Calu3 (cell line): Measurements from ENCODE around the gene KCNK4. TPM values are rescaled to one million over a fixed set of nuclear protein-coding genes. Genes with fewer than 3 reads are reported as not detected.

ENCODE experiments used
- BruUV-seq: library from RNA; stranded (reverse); fragments of 400-500 nt; replicated peaks from 2 replicates; lab custom pipeline; 2021; lab: Mats Ljungman, UMichigan
- CTCF ChIA-PET: fragments of 300-600 bp; sonication (Branson Sonifier 250); formaldehyde crosslinking; loops from one replicate; lab custom pipeline; 2022; ENCODE audit warnings: antibody characterized with exemption; lab: Charles Lee
- DNase-seq: peaks from one replicate; pipeline ENCODE4 v3.0.0; 2022
- H3K27ac Mint-ChIP-seq: one replicate; pipeline ENCODE4 v1.8.0; 2022; ENCODE audit warnings: mixed read lengths; ENCODE audit not compliant: unreplicated experiment
- H3K27me3 Mint-ChIP-seq: one replicate; pipeline ENCODE4 v1.8.0; 2022; ENCODE audit warnings: mixed read lengths; ENCODE audit not compliant: unreplicated experiment
- H3K36me3 Mint-ChIP-seq: one replicate; pipeline ENCODE4 v1.8.0; 2022; ENCODE audit warnings: mild to moderate bottlenecking, moderate library complexity, mixed read lengths; ENCODE audit not compliant: insufficient read depth, unreplicated experiment
- H3K4me1 Mint-ChIP-seq: one replicate; pipeline ENCODE4 v1.8.0; 2022; ENCODE audit warnings: mild to moderate bottlenecking, low read depth, mixed read lengths; ENCODE audit not compliant: unreplicated experiment
- H3K4me3 Mint-ChIP-seq: one replicate; pipeline ENCODE4 v1.8.0; 2022; ENCODE audit warnings: mild to moderate bottlenecking, low read depth, moderate library complexity, mixed read lengths; ENCODE audit not compliant: unreplicated experiment
- H3K9me3 Mint-ChIP-seq: one replicate; pipeline ENCODE4 v1.8.0; 2022; ENCODE audit warnings: low read depth, mixed read lengths; ENCODE audit not compliant: unreplicated experiment
- intact Hi-C: fragments of 100-400 bp; cut with micrococcal nuclease; formaldehyde crosslinking; loops from one replicate; pipeline ENCODE4 v1.10.0; 2022; ENCODE audit not compliant: unreplicated experiment
- total RNA-seq: library from RNA; stranded (reverse); gene quantifications from 2 replicates; pipeline ENCODE4 v1.2.3, GENCODE V29; 2022
- TF ChIP-seq, protein P1 (sequence below): fragments of 200-600 bp; IDR thresholded peaks from one replicate; pipeline ENCODE4 v1.8.0; 2022; ENCODE audit warnings: antibody characterized with exemption; ENCODE audit not compliant: unreplicated experiment

The KCNK4 gene
- total RNA-seq, 1 experiment from 2014 or later, result not detected

DNA sequence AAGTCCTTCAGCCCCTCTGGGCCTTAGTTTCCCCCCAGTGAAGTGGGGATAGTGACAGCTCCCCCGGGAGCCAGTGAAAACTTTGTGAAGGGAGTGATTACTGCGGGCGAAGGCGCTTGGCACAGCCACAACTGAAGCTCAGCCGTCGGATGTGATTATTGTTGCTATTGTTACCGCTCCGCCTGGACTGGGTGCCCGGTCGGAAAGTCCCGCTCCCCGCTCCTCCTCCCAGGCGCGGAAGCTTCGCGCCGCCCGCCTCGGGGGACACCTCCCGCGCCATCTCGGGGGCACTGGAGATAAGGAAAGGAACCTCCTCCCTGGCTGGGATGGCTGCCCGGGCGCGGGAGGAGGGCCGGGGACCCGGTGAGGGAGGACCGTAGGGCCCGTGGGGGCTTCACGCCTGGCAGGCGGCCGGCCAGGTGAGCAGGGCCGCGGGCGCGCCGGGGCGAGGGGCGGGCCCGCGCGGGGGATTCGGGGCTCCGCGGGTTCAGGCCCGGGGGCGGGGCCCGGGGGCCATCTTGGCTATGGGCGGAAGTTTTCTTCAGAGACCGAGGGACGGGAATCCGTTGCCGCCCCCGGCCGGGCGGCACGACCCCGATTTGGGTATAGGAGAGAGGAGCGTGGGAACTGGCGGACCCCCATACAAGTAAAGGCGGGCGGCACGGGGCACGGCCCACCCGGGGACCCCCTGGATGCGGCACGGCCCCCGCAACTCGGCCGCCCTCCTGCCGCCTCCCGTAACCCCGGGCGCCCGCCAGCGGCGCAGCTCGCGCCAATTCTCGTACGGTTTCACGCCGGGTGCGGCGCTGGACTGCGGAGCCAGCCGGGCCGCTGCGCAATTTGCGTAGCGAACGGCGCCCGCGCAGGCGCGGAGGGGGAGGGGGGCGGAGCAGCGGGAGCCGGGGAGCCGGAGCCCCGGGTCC, 5.9 kb upstream of the KCNK4 start, which contains the start of gene GPR137:
Gene GPR137, plus strand, starts transcription at position 887 of the 923 bp plus-strand sequence. CDS start 677 bp downstream, outside the sequence.
- TSS peak; percentile 89 for BruUV-seq
- intact Hi-C loops, result no loop called here
- Mint-ChIP-seq H3K36me3 (peaks cover 45% of the 10 kb centered on the region), H3K9me3 (no peaks in the 10 kb centered on the region), H3K4me1 (peaks cover 22% of the 10 kb centered on the region), H3K27me3 (peaks cover 14% of the 10 kb centered on the region), H3K4me3 (peak within 1 kb of the TSS; percentile 68), H3K27ac (peak within 1 kb of the TSS; percentile 63)
- TF ChIP-seq, protein P1, sequence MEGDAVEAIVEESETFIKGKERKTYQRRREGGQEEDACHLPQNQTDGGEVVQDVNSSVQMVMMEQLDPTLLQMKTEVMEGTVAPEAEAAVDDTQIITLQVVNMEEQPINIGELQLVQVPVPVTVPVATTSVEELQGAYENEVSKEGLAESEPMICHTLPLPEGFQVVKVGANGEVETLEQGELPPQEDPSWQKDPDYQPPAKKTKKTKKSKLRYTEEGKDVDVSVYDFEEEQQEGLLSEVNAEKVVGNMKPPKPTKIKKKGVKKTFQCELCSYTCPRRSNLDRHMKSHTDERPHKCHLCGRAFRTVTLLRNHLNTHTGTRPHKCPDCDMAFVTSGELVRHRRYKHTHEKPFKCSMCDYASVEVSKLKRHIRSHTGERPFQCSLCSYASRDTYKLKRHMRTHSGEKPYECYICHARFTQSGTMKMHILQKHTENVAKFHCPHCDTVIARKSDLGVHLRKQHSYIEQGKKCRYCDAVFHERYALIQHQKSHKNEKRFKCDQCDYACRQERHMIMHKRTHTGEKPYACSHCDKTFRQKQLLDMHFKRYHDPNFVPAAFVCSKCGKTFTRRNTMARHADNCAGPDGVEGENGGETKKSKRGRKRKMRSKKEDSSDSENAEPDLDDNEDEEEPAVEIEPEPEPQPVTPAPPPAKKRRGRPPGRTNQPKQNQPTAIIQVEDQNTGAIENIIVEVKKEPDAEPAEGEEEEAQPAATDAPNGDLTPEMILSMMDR, result no peak
- CTCF ChIA-PET, result interaction anchor here (0.6 to 2.1 kb wide), 6 partner anchors 13 to 46 kb away, joined by 3 to 8 read pairs (median 5); partner anchors contain the start of genes PLCB3, PRDX5 and TRMT112
- peak; percentile 87 for DNase-seq

DNA sequence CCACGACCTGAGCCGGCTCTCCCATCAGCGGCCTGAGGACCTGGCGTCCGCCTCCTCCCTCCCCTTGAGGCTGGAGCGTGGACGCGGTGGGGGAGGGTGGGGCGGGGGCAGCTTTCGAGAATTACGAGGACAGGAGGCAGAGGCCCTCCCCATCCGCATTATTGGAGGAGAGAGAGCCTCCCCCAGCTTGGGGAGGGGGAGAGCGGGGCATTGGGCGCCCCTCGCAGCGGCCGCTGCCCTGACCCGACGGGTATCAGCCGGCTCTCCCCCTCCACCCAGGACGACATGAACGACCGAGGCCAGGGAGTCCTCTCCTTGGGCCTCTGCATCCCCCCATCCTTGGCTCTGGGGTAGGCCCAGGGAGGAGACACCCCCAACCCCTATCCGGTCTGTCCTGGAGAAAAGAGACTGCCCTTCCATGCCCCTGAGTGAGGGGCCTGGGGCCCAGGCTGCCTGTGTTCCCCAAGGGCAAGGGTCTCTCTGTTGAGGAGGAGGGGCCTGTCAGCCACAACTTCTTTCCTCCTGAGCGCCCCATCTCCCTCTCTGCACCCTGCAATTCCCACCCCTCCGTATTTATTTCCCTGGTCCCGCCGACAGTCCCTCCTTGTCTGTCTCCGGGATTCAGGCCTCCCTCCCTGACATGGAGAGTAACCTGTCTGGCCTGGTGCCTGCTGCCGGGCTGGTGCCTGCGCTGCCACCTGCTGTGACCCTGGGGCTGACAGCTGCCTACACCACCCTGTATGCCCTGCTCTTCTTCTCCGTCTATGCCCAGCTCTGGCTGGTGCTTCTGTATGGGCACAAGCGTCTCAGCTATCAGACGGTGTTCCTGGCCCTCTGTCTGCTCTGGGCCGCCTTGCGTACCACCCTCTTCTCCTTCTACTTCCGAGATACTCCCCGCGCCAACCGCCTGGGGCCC, 5.0 kb upstream of the KCNK4 start:
- no TSS peak for BruUV-seq
- Mint-ChIP-seq H3K27me3 (peaks cover 23% of the 10 kb centered on the region), H3K4me1 (peaks cover 29% of the 10 kb centered on the region), H3K36me3 (peaks cover 48% of the 10 kb centered on the region), H3K4me3 (peak overlapping the region; percentile 68), H3K9me3 (no peaks in the 10 kb centered on the region), H3K27ac (peak overlapping the region; percentile 1)
- CTCF ChIA-PET, result interaction anchor here (1.7 to 2.1 kb wide), 2 partner anchors 15 to 18 kb away, joined by 5 to 8 read pairs; no protein-coding TSS in a partner anchor
- TF ChIP-seq, protein P1, result no peak
- peak; percentile 56 for DNase-seq
- intact Hi-C loops, result no loop called here

DNA sequence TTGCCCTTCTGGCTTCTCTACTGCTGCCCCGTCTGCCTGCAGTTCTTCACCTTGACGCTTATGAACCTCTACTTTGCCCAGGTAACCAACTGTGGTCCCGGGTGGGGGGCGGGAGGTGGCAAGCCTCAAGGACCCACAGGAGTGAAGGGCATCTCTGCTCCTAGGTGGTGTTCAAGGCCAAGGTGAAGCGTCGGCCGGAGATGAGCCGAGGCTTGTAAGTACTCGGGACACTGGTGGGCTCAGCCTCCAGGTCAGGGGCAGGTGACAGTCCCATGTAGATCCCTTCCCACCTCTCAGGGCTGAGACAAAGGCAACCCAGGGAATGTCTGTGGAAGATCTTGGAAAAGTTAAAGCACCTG, 4.3 kb upstream of the KCNK4 start:
- no peaks in the 10 kb centered on the region for H3K9me3 Mint-ChIP-seq
- H3K4me3 Mint-ChIP-seq, result peak overlapping the region; percentile 68
- peaks cover 43% of the 10 kb centered on the region for H3K36me3 Mint-ChIP-seq
- intact Hi-C loops, result no loop called here
- TF ChIP-seq, protein P1, result no peak
- peak overlapping the region; percentile 1 for H3K27ac Mint-ChIP-seq
- no TSS peak for BruUV-seq
- CTCF ChIA-PET, result no interaction called here
- H3K27me3 Mint-ChIP-seq, result peaks cover 25% of the 10 kb centered on the region
- DNase-seq, result no peak
- peaks cover 23% of the 10 kb centered on the region for H3K4me1 Mint-ChIP-seq

DNA sequence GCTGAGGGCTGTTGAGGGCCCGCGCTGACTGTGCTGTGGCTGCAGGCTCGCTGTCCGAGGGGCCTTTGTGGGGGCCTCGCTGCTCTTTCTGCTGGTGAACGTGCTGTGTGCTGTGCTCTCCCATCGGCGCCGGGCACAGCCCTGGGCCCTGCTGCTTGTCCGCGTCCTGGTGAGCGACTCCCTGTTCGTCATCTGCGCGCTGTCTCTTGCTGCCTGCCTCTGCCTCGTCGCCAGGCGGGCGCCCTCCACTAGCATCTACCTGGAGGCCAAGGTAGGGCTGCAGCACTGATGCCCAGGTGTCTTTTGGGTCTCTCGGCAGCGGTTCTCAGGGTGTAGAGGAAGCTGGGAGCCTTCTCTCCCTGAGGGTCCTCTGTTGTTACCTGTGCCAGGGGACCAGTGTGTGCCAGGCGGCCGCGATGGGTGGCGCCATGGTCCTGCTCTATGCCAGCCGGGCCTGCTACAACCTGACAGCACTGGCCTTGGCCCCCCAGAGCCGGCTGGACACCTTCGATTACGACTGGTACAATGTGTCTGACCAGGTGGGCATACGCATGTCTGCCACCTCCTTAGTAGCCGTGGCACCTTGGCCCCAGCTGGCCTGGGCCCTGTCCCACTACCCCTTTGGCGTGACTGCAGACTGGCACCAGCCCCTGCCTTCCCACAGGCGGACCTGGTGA, 3.3 kb upstream of the KCNK4 start:
- TF ChIP-seq, protein P1, result no peak
- H3K4me1 Mint-ChIP-seq, result peaks cover 17% of the 10 kb centered on the region
- H3K36me3 Mint-ChIP-seq, result peaks cover 34% of the 10 kb centered on the region
- CTCF ChIA-PET, result no interaction called here
- peaks cover 35% of the 10 kb centered on the region for H3K27me3 Mint-ChIP-seq
- no peaks in the 10 kb centered on the region for H3K9me3 Mint-ChIP-seq
- no peak overlapping the region for H3K27ac Mint-ChIP-seq
- no peak overlapping the region for H3K4me3 Mint-ChIP-seq
- intact Hi-C loops, result no loop called here
- DNase-seq, result no peak
- BruUV-seq, result no TSS peak
